GM18526 (cell line): ENCODE data around the gene GLI3.

Source experiments
- POLR2A ChIP-seq: IDR thresholded peaks from 3 replicates; pipeline ENCODE4 v1.6.1; 2011; ENCODE audit not compliant: insufficient read length; ENCODE audit errors: extremely low read depth

GLI3 gene

DNA sequence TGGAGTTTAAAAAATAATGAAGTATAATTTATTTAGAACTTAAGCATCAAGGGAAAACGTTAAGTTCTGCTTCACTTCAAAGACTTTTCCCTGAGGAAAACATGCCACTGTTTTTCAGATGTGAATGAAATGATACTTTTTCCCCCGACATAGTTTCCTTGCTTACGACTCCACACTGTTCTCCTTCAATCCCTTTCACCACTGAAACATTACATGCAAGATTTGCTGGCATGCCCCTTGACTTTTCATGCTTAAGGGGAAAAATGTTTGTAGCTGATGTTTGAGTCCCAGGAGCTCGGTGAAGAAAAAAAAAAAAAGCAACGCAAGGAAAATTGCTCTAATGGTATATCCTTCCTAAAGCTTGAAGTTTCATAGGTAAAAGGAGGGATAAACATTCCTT lies 10.0 kb downstream of the GLI3 start:
- no peak for TF ChIP-seq POLR2A

DNA sequence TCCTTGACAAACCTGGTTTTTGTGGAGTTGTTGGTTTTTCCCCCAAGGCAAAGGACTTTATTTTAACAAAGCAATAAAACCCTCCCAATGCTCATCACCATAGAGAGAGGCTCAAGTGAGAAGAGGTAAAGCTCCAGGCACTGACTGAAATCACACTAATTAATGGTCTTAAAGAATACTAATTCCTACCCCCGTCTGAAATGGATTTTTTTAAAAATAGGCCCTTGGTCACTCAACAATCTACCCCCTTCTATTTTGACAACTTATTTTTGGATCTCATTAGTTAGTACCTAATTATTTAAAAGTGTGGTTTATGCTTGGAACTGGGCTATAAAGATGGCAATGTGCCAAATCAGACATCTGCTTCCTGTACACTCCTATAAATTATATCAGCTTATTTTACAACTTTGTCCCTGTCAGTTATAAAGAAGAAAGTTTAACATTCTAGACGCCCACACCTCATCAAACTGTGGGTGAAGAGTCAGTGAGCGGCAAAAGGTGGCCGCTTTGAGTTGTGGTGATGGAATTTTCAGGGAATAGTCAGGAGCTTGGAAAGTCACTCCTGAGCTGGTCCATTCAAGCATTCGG lies 10.6 kb downstream of the GLI3 start:
- TF ChIP-seq POLR2A = no peak

- TF ChIP-seq POLR2A = no peak
Observed at GRCh38 chr7:42224391-42225003, 12.5 kb downstream of the GLI3 start.

- TF ChIP-seq POLR2A = no peak
Observed at GRCh38 chr7:42222891-42223290, 14.1 kb downstream of the GLI3 start.

GRCh38 chr7:42222125-42222524 lies 14.9 kb downstream of the GLI3 start:
- TF ChIP-seq POLR2A = no peak

DNA sequence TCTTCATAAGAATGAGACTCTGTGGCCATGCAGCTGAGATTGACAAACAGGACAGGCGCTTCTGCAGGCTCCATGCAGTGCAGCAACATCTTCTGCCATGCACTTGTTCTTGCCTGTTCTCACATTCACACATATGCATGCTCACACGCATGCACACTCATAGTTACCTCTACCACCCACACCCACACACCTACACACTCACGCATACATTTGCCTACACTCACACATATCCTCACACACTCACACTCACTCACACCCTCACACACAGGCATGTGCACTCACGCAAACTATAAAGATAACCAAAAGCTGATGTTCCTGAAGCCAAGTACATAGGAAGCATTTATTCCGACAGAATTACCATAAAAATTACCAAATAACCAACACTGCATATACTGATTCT lies 15.7 kb downstream of the GLI3 start:
- no peak for TF ChIP-seq POLR2A

DNA sequence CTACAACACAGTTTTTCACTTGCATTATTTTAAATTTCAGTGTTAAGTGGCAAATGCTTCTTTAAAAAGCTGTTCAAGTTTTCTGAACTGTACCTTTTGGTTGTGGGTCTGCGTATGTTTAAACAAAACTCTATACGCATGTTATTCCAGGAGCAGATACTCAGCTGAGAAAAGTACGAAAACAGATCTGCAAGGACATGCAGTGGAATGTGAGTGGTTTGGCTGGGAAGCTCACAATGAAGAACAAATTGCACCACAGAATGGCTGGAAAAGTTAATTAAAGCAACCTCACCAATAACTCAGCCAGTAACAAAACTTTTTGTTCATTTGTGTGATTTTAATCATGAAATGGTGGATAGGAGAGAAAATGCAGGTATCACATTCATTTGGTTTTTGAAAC lies 17.6 kb downstream of the GLI3 start:
- TF ChIP-seq POLR2A = no peak

GRCh38 chr7:42218248-42218647 lies 18.8 kb downstream of the GLI3 start:
- TF ChIP-seq POLR2A = no peak

DNA sequence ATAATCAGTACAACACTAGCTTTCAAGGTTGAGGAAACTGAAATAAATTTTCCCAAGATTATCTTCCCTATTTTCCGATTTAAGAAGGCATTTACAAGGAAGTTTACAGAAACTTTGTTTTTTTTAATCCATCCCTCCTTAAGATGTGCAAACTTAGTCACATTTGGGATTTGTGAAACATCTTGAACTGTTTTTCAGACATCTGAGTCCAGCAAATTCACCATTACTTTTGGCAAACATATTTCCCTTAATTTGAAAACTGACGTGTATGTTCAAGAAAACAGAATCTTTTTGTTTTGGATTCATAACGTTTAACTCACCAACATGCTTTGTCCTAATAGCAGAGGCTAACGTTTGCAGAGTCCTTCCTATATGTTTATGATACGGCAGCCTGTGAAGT lies 19.5 kb downstream of the GLI3 start:
- no peak for TF ChIP-seq POLR2A

- no peak for TF ChIP-seq POLR2A
Observed at GRCh38 chr7:42217053-42217452, 20.0 kb downstream of the GLI3 start.

GRCh38 chr7:42214060-42214679 lies 22.8 kb downstream of the GLI3 start:
- no peak for TF ChIP-seq POLR2A

- TF ChIP-seq POLR2A = no peak
Observed at GRCh38 chr7:42213093-42213492, 23.9 kb downstream of the GLI3 start.

- TF ChIP-seq POLR2A = no peak
Observed at GRCh38 chr7:42212541-42213090, 24.4 kb downstream of the GLI3 start.

DNA sequence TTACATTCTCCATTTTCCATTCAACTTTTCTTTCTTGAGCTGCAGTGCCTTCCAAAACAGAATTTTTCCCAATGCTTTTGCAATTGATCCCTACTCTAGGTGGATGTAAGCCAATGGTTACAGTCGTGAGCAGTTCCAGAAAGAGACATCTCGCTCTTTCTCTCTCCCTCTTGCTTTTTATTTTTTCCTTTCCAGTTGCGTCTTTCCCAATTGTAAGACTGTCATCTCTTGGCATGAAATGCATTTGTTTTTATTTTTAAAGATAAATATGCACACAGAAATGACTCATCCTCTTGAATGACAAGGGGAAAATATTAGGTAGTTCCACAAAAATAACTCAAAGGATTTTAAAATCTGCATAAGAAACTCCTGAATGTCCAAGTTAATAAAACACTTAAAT lies 25.1 kb downstream of the GLI3 start:
- no peak for TF ChIP-seq POLR2A

GRCh38 chr7:42210779-42211178 lies 26.2 kb downstream of the GLI3 start:
- TF ChIP-seq POLR2A = no peak

DNA sequence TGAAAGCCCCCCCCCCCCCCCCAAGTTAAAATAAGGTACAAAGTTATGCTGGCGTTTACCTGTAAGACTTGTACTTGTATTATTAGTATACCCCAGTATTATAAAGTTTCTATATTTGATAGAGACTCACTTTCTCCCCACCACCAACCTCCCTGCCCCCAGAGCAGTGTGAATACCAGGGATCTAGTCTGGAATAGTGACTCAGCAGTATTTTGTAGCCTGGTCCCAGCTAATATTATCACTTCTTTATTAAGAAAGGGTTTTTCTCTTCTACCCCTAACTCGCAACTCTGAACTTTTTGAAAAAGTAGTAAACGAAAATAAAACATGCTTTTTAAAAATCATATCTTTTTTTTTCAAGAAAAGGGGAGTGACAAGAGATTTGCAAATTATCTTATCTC lies 26.7 kb downstream of the GLI3 start:
- TF ChIP-seq POLR2A = no peak
